GM23338 (cell line): ENCODE data around the gene AKR1B1. TPM values are rescaled to one million over a fixed set of nuclear protein-coding genes. Genes with fewer than 3 reads are reported as not detected.

Experiments used
- ATAC-seq: fragments of 200-7000 bp; cut with Tn5 transposase; 3 replicates; pipeline ENCODE4 v1.9.1; 2020
- DNase-seq: peaks from one replicate; pipeline ENCODE4 v3.0.0-alpha.2; 2015; ENCODE audit warnings: low spot score
- H2AFZ ChIP-seq: fragments of 200-600 bp; sonication (generic); 2 replicates; pipeline ENCODE4 v1.8.0; 2016; ENCODE audit warnings: antibody characterized with exemption, mild to moderate bottlenecking, moderate library complexity
- H3F3A ChIP-seq: fragments of 200-600 bp; sonication (generic); replicated peaks from 2 replicates; pipeline ENCODE4 v1.8.0; 2017; ENCODE audit warnings: antibody characterized with exemption, mixed run types, low read depth
- H3K27ac ChIP-seq: fragments of 200-600 bp; sonication (generic); 2 replicates; pipeline ENCODE4 v1.6.1; 2016; ENCODE audit warnings: low read depth
- H3K27me3 ChIP-seq: fragments of 200-600 bp; sonication (generic); 2 replicates; pipeline ENCODE4 v1.8.0; 2016; ENCODE audit warnings: mild to moderate bottlenecking, mixed run types, moderate library complexity; ENCODE audit not compliant: insufficient read depth
- H3K36me3 ChIP-seq: fragments of 200-600 bp; sonication (generic); 2 replicates; pipeline ENCODE4 v1.8.0; 2016; ENCODE audit warnings: mild to moderate bottlenecking; ENCODE audit not compliant: insufficient read depth
- H3K4me1 ChIP-seq: fragments of 200-600 bp; sonication (generic); 2 replicates; pipeline ENCODE4 v1.8.0; 2016; ENCODE audit warnings: mild to moderate bottlenecking, moderate library complexity; ENCODE audit not compliant: insufficient read depth
- H3K4me2 ChIP-seq: fragments of 200-600 bp; sonication (generic); 2 replicates; pipeline ENCODE4 v1.7.1; 2017; ENCODE audit warnings: mixed run types
- H3K4me3 ChIP-seq: fragments of 200-600 bp; sonication (generic); 2 replicates; pipeline ENCODE4 v1.6.1; 2016; ENCODE audit warnings: mixed run types
- H3K79me2 ChIP-seq: fragments of 200-600 bp; sonication (generic); replicated peaks from 2 replicates; pipeline ENCODE4 v1.8.0; 2017; ENCODE audit warnings: mild to moderate bottlenecking; ENCODE audit not compliant: insufficient read depth
- H3K9me2 ChIP-seq: fragments of 200-600 bp; sonication (generic); 2 replicates; pipeline ENCODE4 v1.8.0; 2017; ENCODE audit not compliant: insufficient read depth
- H4K20me1 ChIP-seq: fragments of 200-600 bp; sonication (generic); replicated peaks from 2 replicates; pipeline ENCODE4 v1.8.0; 2017; ENCODE audit warnings: mild to moderate bottlenecking; ENCODE audit not compliant: insufficient read depth
- H3K27ac Mint-ChIP-seq: 2 replicates; pipeline ENCODE4 v1.8.0; 2020; ENCODE audit warnings: inconsistent platforms, mild to moderate bottlenecking, moderate library complexity, mixed read lengths
- H3K27me3 Mint-ChIP-seq: 3 replicates; pipeline ENCODE4 v1.8.0; 2022; ENCODE audit warnings: low read depth, mild to moderate bottlenecking, moderate library complexity, mixed read lengths, inconsistent platforms; ENCODE audit not compliant: insufficient read depth, poor library complexity
- H3K36me3 Mint-ChIP-seq: 3 replicates; pipeline ENCODE4 v1.8.0; 2021; ENCODE audit warnings: low read depth, mild to moderate bottlenecking, inconsistent platforms, moderate library complexity, mixed read lengths
- H3K4me1 Mint-ChIP-seq: 3 replicates; pipeline ENCODE4 v1.8.0; 2020; ENCODE audit warnings: mild to moderate bottlenecking, inconsistent platforms, mixed read lengths
- H3K4me3 Mint-ChIP-seq: 3 replicates; pipeline ENCODE4 v1.8.0; 2021; ENCODE audit warnings: moderate library complexity, mild to moderate bottlenecking, inconsistent platforms, mixed read lengths
- H3K9me3 Mint-ChIP-seq: 3 replicates; pipeline ENCODE4 v1.8.0; 2020; ENCODE audit warnings: moderate library complexity, mild to moderate bottlenecking, inconsistent platforms, mixed read lengths
- CREB1 ChIP-seq: fragments of 250-450 bp; sonication (Bioruptor Pico); IDR thresholded peaks from 2 replicates; pipeline ENCODE4 v1.5.0; 2020; ENCODE audit warnings: low read depth, mild to moderate bottlenecking, moderate library complexity
- NANOG ChIP-seq: IDR thresholded peaks from 2 replicates; pipeline ENCODE4 v1.6.1; 2016; ENCODE audit warnings: antibody characterized with exemption, borderline replicate concordance
- polyA plus RNA-seq: library from polyadenylated mRNA; unstranded; fragments of >200 nt; fragmentation: Nextera tagmentation; extraction: Ambion mirVana; gene quantifications from 2 replicates; pipeline ENCODE4 v1.2.1, GENCODE V29; 2016
- total RNA-seq: library from RNA; depleted of rRNA; stranded (reverse); fragments of >200 nt; shearing (Covaris generic); gene quantifications from 2 replicates; pipeline ENCODE4 v1.2.3, GENCODE V29; 2014
- TF ChIP-seq, protein P1 (sequence below): fragments of 250-450 bp; sonication (Bioruptor Pico); IDR thresholded peaks from 2 replicates; pipeline ENCODE4 v1.5.0; 2020; ENCODE audit warnings: mild to moderate bottlenecking, moderate library complexity

AKR1B1 gene
- total and polyA plus RNA-seq, 2 experiments from 2014 or later = 132 to 154 TPM

DNA sequence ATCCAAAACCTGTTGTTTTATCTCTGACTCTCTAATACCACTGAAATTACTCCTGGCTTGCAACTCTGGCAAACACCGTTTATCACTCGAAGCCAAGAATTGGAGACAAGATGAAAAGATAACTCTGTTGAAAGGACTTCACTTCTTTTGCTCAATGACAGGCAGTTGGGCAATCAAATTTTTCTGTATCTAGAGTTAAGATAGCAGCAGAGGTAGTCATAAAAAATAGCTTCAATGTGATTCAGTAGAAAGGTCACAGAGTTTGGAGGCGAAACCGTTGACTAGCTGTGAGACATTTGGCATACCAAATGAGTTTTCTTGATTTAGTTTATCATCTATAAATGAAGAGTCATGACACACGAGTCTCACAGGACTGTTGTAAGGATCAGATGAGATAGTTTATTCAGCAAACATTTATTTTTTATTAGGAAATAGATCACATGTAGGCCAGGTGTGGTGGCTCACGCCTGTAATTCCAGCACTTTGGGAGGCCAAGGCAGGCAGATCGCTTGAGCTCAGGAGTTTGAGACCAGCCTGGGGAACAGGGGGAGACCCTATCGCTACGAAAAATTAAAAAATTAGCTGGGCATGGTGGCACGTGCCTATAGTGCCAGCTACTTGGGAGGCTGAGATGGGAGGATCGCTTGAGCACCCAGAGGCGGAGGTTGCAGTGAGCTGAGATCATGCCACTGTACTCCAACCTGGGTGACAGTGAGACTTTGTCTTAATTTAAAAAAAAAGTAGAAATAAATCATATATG is 23.6 kb downstream of the AKR1B1 start:
- DNase-seq = no peak

More for the DNA sequence above, 23.6 kb downstream of the AKR1B1 start:
- peaks cover 1% of the 10 kb centered on the region; the same call in 1 of the 2 replicates for H3K36me3 ChIP-seq
- peaks cover 5% of the 10 kb centered on the region; the same call in 1 of the 2 replicates for H3K4me1 ChIP-seq
- H3K27ac Mint-ChIP-seq = no peak overlapping the region
- ATAC-seq = no peak
- peaks cover 3% of the 10 kb centered on the region for H3K27me3 Mint-ChIP-seq
- no peaks in the 10 kb centered on the region for H3F3A ChIP-seq
- no peaks in the 10 kb centered on the region for H3K79me2 ChIP-seq
- H3K4me1 Mint-ChIP-seq = no peaks in the 10 kb centered on the region; the same call in 1 of the 3 replicates
- no peaks in the 10 kb centered on the region for H3K27me3 ChIP-seq
- TF ChIP-seq NANOG (no peak), CREB1 (CRISPR knock-in tag) (no peak)
- TF ChIP-seq, protein P1, sequence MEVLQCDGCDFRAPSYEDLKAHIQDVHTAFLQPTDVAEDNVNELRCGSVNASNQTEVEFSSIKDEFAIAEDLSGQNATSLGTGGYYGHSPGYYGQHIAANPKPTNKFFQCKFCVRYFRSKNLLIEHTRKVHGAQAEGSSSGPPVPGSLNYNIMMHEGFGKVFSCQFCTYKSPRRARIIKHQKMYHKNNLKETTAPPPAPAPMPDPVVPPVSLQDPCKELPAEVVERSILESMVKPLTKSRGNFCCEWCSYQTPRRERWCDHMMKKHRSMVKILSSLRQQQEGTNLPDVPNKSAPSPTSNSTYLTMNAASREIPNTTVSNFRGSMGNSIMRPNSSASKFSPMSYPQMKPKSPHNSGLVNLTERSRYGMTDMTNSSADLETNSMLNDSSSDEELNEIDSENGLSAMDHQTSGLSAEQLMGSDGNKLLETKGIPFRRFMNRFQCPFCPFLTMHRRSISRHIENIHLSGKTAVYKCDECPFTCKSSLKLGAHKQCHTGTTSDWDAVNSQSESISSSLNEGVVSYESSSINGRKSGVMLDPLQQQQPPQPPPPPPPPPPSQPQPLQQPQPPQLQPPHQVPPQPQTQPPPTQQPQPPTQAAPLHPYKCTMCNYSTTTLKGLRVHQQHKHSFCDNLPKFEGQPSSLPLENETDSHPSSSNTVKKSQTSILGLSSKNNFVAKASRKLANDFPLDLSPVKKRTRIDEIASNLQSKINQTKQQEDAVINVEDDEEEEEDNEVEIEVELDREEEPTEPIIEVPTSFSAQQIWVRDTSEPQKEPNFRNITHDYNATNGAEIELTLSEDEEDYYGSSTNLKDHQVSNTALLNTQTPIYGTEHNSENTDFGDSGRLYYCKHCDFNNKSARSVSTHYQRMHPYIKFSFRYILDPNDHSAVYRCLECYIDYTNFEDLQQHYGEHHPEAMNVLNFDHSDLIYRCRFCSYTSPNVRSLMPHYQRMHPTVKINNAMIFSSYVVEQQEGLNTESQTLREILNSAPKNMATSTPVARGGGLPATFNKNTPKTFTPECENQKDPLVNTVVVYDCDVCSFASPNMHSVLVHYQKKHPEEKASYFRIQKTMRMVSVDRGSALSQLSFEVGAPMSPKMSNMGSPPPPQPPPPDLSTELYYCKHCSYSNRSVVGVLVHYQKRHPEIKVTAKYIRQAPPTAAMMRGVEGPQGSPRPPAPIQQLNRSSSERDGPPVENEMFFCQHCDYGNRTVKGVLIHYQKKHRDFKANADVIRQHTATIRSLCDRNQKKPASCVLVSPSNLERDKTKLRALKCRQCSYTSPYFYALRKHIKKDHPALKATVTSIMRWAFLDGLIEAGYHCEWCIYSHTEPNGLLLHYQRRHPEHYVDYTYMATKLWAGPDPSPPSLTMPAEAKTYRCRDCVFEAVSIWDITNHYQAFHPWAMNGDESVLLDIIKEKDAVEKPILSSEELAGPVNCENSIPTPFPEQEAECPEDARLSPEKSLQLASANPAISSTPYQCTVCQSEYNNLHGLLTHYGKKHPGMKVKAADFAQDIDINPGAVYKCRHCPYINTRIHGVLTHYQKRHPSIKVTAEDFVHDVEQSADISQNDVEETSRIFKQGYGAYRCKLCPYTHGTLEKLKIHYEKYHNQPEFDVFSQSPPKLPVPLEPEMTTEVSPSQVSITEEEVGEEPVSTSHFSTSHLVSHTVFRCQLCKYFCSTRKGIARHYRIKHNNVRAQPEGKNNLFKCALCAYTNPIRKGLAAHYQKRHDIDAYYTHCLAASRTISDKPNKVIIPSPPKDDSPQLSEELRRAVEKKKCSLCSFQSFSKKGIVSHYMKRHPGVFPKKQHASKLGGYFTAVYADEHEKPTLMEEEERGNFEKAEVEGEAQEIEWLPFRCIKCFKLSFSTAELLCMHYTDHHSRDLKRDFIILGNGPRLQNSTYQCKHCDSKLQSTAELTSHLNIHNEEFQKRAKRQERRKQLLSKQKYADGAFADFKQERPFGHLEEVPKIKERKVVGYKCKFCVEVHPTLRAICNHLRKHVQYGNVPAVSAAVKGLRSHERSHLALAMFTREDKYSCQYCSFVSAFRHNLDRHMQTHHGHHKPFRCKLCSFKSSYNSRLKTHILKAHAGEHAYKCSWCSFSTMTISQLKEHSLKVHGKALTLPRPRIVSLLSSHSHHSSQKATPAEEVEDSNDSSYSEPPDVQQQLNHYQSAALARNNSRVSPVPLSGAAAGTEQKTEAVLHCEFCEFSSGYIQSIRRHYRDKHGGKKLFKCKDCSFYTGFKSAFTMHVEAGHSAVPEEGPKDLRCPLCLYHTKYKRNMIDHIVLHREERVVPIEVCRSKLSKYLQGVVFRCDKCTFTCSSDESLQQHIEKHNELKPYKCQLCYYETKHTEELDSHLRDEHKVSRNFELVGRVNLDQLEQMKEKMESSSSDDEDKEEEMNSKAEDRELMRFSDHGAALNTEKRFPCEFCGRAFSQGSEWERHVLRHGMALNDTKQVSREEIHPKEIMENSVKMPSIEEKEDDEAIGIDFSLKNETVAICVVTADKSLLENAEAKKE (CRISPR knock-in tag) = no peak
- H4K20me1 ChIP-seq = no peaks in the 10 kb centered on the region
- no peak overlapping the region for H3K27ac ChIP-seq
- peaks cover 4% of the 10 kb centered on the region; the same call in 1 of the 2 replicates for H3K9me2 ChIP-seq
- peaks cover 20% of the 10 kb centered on the region for H3K36me3 Mint-ChIP-seq
- H3K9me3 Mint-ChIP-seq = peaks cover 9% of the 10 kb centered on the region; the same call in 2 of the 3 replicates
- no peak overlapping the region for H3K4me2 ChIP-seq
- no peak overlapping the region for H3K4me3 Mint-ChIP-seq
- no peak overlapping the region for H2AFZ ChIP-seq
- H3K4me3 ChIP-seq = no peak overlapping the region
